Stimulated activated CD8-positive, alpha-beta memory T cell treated with anti-CD3 and anti-CD28 coated beads, Interleukin-4, amount 100 ng/mL, for 4 hours (primary cell): ENCODE results near the gene C19orf53.

Experiments used
- DNase-seq, 2 donors: peaks; one replicate each; pipeline ENCODE4 v3.0.0-alpha.2; 2020; ENCODE audit warnings: low read depth in 2 of 2, low spot score in 1 of 2

C19orf53 gene

DNA sequence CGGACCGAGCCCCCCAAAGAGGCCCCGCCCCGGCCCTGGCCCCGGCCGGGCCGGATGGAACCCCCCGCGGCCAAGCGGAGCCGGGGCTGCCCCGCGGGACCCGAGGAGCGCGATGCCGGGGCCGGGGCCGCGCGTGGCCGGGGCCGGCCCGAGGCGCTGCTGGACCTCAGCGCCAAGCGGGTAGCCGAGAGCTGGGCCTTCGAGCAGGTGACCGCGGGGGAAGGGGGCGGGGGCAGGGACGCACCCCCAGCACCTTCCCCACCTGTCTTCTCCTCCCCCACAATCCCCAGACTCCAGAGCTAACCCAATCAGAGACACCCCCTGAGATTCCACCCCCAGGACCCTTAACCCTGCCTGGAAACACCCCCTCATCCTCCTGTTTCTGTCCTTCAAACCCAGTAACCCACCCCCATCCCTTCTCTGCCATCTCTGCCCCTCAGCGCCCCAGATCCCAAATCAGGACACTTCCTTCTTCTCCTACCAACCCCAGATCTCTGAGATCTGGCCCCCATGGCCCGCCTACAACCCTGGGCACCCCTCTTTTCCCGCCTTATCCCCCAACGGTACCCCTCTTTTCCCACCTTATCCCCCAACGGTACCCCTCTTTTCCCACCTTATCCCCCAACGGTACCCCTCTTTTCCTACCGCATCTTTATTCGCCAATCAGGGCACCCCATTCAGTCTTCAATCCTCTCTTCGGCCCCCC is 21.5 kb downstream of the C19orf53 start:
- no peak for DNase-seq

DNA sequence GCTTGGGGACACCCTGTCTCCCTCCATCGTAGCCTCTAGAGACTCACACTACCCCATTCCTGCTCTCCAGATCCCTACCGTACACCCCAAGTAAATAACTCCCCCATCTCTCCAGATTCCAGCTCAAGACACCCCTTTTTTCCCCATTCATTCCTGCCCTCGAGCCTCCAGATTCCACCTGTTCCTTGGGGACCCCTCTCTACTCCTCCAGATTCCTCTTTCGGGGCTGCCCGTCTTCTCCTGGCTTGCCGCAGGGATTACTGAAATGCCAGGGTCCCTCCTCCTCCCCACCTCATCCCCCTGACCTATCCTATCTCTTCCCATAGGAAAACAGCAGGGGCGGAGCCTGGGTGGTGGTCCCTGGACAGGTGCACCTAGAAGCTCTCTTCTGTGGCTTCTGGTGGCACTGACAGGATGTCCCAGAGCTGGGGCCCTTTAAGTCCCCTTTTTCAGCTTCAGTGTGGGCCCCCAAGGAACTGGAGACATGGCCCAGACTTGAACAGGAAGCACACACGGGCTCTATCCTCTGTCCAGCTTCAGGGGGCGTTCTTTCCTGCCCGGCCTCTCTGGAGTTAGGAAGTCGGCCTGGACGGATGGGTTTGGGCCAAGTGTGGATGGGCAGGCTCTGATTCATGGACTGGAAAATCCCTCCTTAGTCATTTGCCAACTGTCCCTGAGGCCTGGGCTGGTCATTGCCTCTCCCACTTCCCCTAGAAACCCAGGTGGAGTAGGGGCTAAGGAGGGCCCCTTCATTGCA is 22.2 kb downstream of the C19orf53 start:
- DNase-seq = no peak

DNA sequence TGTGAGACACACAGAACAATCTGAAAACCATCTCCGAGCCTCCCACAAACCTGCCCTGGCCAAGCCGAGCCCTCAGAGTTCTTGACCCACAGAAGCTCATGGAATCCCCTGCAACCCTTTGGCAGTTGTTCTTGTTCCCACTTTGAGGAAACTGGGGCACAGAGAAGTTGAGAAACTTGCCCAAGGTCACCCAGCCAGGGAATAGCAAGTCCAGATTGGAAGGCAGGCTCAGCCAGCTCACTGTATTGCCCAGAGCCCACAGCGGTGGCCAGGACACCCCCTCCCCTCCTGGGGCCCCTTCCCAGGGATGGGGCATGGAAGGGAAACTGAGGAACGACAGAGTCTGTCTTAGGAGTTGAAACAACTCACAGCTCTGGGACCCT is 22.8 kb downstream of the C19orf53 start:
- no peak for DNase-seq

DNA sequence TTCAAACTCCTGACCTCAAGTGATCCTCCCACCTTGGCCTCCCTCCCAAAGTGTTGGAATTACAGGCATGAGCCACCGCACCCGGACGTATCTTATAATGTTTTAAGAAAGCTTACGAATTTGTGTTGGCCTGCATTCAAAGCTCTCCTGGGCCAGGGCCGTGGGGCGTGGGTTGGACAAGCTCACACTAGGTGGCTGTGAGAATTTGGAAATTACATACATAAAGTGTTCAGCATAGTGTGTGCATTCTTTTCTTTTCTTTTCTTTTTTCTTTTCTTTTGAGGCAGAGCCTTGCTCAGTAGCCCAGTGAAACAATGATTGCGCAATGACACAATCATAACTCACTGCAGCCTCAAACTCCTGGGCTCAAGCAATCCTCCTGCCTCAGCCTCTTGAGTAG is 23.6 kb downstream of the C19orf53 start:
- DNase-seq = no peak

DNA sequence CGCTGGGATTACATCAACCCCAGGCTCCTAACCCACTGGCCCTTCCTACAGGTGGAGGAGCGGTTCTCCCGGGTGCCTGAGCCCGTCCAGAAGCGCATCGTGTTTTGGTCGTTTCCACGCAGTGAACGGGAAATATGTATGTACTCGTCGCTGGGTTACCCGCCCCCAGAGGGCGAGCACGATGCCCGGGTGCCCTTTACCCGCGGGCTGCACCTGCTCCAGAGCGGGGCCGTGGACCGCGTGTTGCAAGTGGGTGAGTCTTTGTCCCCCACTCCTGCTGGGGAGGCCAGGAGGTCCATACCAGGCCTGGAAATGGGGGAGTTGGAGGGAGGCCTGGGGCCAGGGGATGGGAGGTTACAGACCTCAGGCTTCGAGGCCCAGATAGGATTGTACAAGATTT is 25.4 kb downstream of the C19orf53 start:
- DNase-seq = no peak

DNA sequence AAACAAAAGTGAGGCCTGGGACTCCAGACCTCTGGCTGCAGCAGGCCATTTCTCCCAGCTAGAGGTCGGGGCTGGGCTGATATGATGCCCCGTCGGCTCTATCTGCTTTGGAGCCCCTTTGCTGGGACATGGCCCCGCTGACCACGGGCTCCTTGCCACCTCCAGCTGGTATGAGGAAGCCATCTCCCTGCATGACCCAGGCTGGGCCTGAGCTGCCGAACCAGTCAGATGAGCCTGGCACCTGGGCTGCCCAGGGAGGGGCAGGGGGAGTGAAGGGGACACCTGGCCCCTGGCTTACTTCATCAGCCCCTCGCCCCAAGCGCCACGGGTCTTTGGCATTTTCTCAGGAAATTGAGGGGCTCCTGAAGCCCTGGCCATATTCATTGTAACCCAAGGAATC is 28.8 kb downstream of the C19orf53 start:
- DNase-seq = no peak

DNA sequence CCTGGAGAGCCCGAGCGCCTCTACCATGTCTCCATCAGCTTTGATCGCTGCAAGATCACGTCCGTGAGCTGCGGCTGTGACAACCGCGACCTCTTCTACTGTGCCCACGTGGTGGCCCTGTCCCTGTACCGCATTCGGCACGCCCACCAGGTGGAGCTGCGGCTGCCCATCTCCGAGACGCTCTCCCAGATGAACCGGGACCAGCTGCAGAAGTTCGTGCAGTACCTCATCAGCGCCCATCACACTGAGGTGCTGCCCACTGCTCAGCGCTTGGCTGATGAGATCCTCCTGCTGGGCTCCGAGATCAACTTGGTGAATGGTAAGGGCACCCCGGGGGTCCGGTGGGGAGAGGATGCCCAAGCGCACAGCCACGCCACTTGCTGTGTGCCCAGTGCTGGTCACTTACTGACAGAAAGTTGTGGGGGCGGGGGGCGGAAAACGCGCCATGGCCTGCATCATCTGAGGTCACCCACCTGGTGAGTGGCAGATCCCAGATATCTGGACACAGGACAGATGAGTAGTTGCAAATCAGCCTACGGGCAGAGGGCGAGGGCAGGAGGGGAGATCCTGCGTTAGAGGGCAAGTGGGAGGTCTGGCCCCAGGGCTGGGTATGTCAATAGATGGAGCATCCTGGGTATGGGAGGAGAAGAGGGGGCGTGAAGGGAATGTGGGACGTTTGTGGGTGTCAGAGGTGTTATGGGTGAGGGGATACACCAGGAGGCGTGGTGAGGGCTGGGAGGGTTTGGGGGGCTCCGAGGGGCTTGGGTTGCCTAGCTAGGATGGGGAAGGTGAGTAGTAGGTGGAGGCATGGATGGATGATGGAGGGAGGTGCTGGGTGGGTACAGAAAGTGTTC is 30.8 kb downstream of the C19orf53 start:
- DNase-seq = no peak

DNA sequence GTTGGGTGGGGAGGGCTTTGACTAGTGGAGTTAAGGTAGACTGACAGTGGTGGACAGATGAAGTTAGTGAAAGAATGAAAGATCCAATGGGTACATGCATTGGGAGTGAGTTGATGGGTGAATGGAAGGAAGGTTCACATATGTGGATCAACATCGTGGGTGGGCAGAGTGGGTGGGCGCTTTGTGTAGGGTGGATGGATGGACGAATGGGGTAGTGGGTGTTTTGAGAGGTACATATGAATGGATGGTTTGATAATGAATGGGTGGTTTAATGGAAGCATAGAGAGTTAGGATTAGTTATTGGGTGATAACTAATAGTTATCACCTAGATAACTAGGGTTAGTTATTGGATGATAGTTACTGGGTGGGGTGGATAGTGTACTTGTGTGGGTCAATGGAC is 32.5 kb downstream of the C19orf53 start:
- DNase-seq = no peak

DNA sequence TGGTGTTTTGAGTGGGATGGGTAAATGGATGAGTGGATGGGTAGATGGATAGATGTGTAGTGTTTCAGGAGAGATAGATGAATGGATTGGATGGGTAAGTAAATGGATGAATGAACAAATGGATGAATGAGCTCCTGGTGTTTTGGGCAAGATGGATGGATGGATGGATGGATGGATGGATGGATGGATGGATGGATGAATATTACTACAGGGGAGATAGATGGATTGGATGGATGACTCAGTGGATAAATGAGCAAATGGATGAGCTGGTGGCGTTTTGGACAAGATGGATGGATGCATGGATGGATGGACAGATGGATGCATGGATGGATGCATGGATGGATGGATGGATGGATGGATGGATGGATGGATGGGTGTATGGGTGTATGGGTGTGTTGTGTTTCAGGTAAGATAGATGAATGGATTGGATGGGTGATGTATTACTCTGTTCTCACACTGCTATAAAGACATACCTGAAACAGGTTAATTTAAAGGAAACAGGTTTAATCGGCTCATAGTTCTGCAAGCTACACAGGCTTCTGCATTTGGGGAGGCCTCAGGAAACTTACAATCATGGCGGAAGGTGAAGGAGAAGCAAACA is 33.3 kb downstream of the C19orf53 start:
- DNase-seq = no peak

DNA sequence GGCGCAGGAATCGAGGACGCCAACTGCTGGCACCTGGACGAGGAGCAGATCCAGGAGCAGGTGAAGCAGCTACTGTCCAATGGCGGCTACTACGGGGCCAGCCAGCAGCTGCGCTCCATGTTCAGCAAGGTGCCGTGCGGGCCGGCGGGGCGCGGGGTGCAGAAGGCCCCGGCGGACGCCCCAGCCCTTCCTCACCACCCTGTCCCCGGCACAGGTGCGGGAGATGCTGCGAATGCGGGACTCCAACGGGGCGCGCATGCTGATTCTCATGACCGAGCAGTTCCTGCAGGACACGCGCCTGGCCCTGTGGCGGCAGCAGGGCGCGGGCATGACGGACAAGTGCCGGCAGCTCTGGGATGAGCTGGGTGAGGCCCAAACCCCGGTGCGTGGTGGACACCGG is 34.6 kb downstream of the C19orf53 start:
- DNase-seq = no peak

DNA sequence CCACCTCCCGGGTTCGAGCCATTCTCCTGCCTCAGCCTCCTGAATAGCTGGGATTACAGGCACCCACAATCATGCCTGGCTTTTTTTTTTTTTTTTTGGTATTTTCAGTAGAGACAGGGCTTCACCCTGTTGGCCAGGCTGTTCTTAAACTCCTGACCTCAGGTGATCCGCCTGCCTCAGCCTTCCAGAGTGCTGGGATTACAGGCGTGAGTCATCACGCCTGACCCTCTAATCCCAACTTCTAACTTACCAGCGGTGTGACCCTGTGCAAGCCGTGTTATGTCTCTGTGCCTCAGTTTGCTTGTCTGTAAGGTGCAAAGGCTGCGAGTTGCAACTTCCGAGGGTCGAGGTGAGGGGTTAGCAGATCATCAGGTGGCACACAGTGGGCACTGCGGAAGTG is 38.3 kb downstream of the C19orf53 start:
- DNase-seq = no peak

DNA sequence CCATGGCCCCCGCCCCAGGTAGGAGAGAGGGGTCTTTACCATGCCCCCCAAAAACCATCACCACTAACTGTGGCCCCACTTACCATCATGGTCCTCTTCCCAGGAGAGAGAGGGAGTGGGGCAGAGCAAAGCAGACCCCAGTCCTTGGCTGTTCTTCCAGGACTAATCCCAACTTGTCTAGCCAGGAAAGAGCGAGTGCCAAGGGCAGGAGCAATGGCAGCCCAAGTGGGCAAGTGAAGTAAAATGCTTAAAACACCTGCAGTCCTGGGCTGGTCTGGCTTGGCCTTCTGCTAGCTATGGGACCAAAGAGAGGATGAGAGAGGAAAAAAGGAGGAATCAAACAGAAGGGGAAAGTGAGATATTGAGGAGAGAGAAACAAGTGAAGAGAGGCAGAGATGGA is 38.9 kb downstream of the C19orf53 start:
- DNase-seq = no peak

DNA sequence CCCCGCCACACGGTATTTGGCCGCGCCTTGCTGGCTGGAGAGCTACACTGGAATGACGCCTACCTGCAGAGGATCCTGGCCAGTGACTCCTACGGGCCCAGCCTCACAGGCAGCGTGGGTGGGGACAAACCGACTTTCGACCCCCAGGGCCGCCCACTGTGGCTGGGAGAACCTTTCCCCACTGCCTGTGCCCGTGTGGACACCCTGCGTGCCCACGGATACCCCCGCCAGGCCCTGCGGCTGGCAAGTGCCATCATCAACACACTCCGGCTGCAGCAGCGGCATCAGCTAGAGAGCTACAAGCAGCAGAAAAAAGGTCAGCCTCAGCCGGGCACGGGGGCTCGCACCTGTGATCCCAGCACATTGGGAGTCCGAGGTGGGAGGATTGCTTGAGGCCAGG is 40.3 kb downstream of the C19orf53 start:
- no peak for DNase-seq

DNA sequence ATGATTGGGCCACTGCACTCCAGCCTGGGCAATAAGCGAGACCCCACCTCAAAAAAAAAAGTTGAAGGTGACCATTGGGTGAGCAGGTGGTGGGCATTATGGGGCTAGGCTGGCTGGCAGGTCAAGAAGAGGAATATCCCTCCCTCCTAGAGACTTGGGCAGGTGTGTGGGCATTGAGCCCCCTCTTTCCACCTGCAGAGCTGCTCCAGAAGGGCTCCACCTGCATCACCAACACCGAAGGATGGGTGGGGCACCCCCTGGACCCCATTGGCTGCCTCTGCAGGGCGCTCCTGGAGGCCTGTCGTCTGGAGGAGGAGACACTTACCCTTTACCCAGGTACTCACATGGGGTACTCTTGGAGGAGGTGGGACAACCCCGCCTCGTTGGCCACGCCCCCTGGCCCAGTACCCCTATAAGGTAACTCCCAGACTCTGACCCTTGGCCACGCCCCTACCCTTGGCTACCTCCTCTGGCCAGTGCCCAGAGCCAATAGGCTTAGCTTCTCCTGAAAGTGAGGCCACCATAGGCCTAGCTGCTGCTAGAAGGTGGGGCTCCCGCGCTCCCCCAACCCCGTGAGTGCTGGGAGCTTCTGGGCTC is 42.9 kb downstream of the C19orf53 start:
- DNase-seq = no peak

DNA sequence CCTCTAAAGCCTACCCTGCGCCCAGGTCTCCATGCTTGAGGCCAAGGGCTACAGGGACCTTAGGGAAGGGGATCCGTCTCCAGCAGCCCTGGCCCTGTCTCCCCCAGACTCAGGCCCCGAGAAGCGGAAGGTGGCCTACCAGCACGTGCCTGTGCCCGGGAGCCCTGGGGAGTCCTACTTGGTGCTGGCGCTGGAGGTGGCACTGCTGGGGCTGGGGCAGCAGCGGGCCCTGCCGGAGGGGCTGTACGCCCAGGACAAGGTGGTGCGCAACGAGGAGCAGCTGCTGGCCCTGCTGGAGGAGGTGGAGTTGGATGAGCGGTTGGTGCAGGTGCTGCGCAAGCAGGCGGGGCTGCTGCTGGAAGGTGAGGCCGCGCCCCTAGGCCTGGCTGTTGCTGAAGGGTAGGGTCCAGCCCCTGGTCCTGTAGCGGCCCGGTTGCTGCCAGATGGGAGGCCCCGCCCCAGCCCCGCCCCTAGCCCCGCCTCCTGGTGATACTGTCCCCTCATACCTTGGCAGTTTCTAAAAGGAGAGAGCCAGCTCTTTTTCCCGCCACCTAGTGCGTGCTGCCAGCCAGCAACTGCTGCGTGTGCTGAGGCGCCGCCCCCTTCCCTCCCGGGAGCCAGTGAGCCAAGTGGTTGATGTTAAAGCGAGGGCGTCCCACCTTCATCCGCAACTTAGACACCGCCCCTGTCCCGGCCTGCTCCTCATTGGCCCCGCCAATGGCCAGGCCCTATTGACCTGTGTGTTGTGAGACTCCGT is 43.5 kb downstream of the C19orf53 start:
- no peak for DNase-seq

DNA sequence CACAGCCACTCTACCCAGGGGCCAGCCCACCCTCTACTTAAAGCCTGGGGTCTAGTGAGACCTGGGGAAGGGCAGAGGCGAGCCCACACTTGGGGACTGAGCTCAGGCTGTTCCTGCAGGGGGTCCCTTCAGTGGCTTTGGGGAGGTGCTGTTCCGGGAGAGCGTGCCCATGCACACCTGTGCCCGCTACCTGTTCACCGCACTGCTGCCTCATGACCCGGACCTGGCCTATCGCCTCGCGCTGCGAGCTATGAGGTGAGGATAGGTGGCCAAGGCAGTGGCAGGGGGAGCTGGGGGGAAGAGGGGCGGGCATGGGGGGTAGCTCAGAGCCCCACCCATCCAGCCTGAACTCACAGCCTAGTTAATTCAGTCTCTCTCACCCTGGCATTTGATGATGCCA is 45.0 kb downstream of the C19orf53 start:
- no peak for DNase-seq

DNA sequence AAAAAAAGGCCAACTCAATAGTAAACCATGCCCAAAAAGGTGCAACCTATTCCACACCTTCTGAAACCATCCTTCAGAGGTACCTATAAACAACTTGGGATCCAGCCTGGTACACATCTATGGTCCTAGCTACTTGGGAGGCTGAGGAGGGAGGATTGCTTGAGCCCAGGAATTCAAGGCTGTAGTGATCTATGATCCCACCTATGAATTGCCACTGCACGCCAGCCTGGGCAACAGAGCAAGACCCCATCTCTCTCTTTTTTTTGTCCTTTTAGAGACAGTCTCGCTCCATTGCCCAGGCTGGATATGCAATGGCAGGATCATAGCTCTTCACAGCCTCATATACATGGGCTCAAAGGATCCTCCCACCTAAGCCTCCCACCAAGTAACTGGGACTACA is 47.0 kb downstream of the C19orf53 start:
- no peak for DNase-seq

DNA sequence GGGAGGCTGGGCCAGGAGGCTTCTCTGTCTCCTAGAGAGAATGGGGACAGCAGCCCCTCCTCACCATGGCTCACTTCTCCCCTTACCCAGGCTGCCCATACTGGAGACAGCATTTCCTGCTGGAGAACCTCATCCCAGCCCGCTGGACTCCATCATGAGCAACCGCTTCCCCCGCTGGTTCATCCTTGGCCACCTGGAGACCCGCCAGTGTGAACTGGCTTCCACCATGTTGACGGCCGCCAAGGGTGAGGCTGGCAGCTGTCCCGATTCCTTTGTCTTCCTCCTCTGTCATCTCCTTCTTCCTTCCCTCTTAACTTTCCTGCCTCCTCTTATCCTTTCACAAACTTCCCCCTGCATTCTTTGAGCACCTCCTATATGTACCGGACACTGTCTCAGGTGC is 49.0 kb downstream of the C19orf53 start:
- DNase-seq = no peak

DNA sequence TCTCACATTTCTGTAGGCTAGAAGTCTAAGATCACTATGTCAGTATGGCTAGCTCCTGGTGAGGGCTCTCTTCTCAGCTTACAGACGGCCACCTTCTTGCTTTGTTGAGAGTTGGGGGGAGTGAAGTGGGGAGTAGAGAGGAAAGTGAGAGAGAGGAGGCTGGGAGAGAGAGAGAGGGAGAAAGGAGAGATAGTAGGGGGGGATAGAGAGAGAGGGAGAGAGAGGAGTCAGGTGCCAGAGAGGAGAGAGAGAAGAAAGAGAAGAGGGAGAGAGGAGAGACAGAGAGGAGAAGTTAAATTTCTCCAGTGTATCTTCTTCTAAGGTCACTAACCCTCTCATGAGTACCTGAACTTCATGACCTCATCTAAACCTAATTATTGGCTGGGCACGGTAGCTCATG is 49.6 kb downstream of the C19orf53 start:
- DNase-seq = no peak

DNA sequence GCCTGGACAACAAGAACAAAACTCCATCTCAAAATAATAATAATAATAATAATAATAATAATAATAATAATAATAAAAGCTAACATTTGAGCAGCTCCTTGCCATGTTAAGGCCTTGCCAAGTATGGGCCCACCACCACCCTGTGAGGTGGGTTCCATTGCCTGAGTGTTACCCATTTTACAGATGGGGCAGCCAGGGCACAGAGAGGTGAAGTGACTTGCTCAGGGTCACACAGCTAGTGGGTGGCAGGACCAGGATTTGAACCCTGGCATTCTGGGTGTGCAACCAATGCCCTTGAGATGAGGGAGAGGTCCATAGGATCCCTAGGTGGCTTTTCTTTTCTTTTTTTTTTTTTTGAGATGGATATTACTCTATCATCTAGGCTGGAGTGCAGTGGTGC is 50.4 kb downstream of the C19orf53 start:
- DNase-seq = no peak
